PC-9 (cell line): ENCODE data around the gene HSD17B13.

Experiments
- CTCF ChIP-seq: fragments of 200-600 bp; sonication (generic); conservative IDR thresholded peaks from 2 replicates; pipeline ENCODE4 v1.6.1; 2017; ENCODE audit warnings: mixed run types, antibody characterized with exemption, mild to moderate bottlenecking, moderate library complexity
- EZH2 ChIP-seq: fragments of 200-600 bp; sonication (generic); IDR thresholded peaks from 2 replicates; pipeline ENCODE4 v1.8.0; 2017; ENCODE audit warnings: antibody characterized with exemption, low read depth

- no peak for TF ChIP-seq CTCF
- no peak for TF ChIP-seq EZH2
Observed at GRCh38 chr4:87268411-87268810, 54.3 kb downstream of the HSD17B13 start.
